GM23248 (cell line): ENCODE results near the gene ATXN7L2. TPM values are rescaled to one million over a fixed set of nuclear protein-coding genes. Genes with fewer than 3 reads are reported as not detected.

ENCODE experiments used
- DNase-seq: peaks from one replicate; pipeline ENCODE4 v3.0.0-alpha.2; 2015
- H2AFZ ChIP-seq: fragments of 200-600 bp; sonication (generic); 2 replicates; pipeline ENCODE4 v1.6.1; 2016; ENCODE audit warnings: antibody characterized with exemption
- H3F3A ChIP-seq: fragments of 200-600 bp; sonication (generic); 2 replicates; pipeline ENCODE4 v1.6.1; 2016; ENCODE audit warnings: mild to moderate bottlenecking, antibody characterized with exemption, mixed run types; ENCODE audit not compliant: insufficient read depth
- H3K27ac ChIP-seq: fragments of 200-600 bp; sonication (generic); 2 replicates; pipeline ENCODE4 v1.5.1; 2016; ENCODE audit warnings: mild to moderate bottlenecking
- H3K27me3 ChIP-seq: fragments of 200-600 bp; sonication (generic); replicated peaks from 2 replicates; pipeline ENCODE4 v1.6.1; 2016; ENCODE audit warnings: mild to moderate bottlenecking; ENCODE audit not compliant: insufficient read depth
- H3K36me3 ChIP-seq: fragments of 200-600 bp; sonication (generic); 2 replicates; pipeline ENCODE4 v1.6.1; 2016; ENCODE audit warnings: low read depth, mild to moderate bottlenecking
- H3K4me1 ChIP-seq: fragments of 200-600 bp; sonication (generic); 2 replicates; pipeline ENCODE4 v1.6.1; 2016; ENCODE audit warnings: mild to moderate bottlenecking; ENCODE audit not compliant: insufficient read depth
- H3K4me2 ChIP-seq: fragments of 200-600 bp; sonication (generic); one replicate; pipeline ENCODE4 v1.6.1; 2016; ENCODE audit warnings: mild to moderate bottlenecking; ENCODE audit not compliant: unreplicated experiment
- H3K4me3 ChIP-seq: fragments of 200-600 bp; sonication (generic); 2 replicates; pipeline ENCODE4 v1.5.1; 2016; ENCODE audit warnings: mild to moderate bottlenecking
- H3K79me2 ChIP-seq: fragments of 200-600 bp; sonication (generic); 2 replicates; pipeline ENCODE4 v1.6.1; 2016; ENCODE audit warnings: mild to moderate bottlenecking; ENCODE audit not compliant: insufficient read depth
- H3K9ac ChIP-seq: fragments of 200-600 bp; sonication (generic); 2 replicates; pipeline ENCODE4 v1.6.1; 2016; ENCODE audit warnings: mild to moderate bottlenecking
- H3K9me2 ChIP-seq: fragments of 200-600 bp; sonication (generic); 2 replicates; pipeline ENCODE4 v1.6.1; 2016; ENCODE audit warnings: mixed run types, mild to moderate bottlenecking, moderate library complexity; ENCODE audit not compliant: insufficient read depth
- H3K9me3 ChIP-seq: fragments of 200-600 bp; sonication (generic); one replicate; pipeline ENCODE4 v1.6.1; 2017; ENCODE audit warnings: low read depth
- H4K20me1 ChIP-seq: fragments of 200-600 bp; sonication (generic); 2 replicates; pipeline ENCODE4 v1.6.0; 2016; ENCODE audit not compliant: insufficient read depth
- EZH2 ChIP-seq: fragments of 200-600 bp; sonication (generic); IDR thresholded peaks from 2 replicates; pipeline ENCODE4 v1.6.1; 2018; ENCODE audit warnings: antibody characterized with exemption, mild to moderate bottlenecking; ENCODE audit not compliant: insufficient read depth, poor library complexity, severe bottlenecking
- EZH2phosphoT487 ChIP-seq: fragments of 200-600 bp; sonication (generic); IDR thresholded peaks from 2 replicates; pipeline ENCODE4 v1.6.1; 2018; ENCODE audit warnings: antibody characterized with exemption, moderate library complexity, mild to moderate bottlenecking, low read depth; ENCODE audit not compliant: insufficient read depth
- WGBS, 2 experiments: methylation state at CpG; one replicate each; pipeline ENCODE4 v1.1.6; 2015 to 2017; ENCODE audit warnings: low lambda C conversion rate in 2 of 2, low coverage in 1 of 2; ENCODE audit errors: missing lambda C conversion rate in 2 of 2; 5-methylcytosine and 5-hydroxymethylcytosine counted together
- in situ Hi-C: fragments of 300-500 bp; cut with MboI; formaldehyde crosslinking; loops from 2 replicates; pipeline ENCODE4 v1.15.0; 2020
- polyA plus RNA-seq: library from polyadenylated mRNA; unstranded; fragments of >200 nt; fragmentation: Nextera tagmentation; extraction: Ambion mirVana; gene quantifications from 2 replicates; pipeline ENCODE4 v1.2.1, GENCODE V29; 2016
- total RNA-seq: library from RNA; depleted of rRNA; stranded (reverse); fragments of >200 nt; shearing (Covaris generic); gene quantifications from 2 replicates; pipeline ENCODE4 v1.2.3, GENCODE V29; 2014

The ATXN7L2 gene
- total and polyA plus RNA-seq, 2 experiments from 2014 or later: 2.1 to 3.3 TPM

GRCh38 chr1:109495738-109496137 is 12.0 kb downstream of the ATXN7L2 start:
- Histone ChIP-seq H3K9me3 (no peaks in the 10 kb centered on the region), H3K36me3 (0 out of 2 replicates have a peak, but pooled peaks cover 5% of the 10 kb centered on the region), H2AFZ (no peak overlapping the region), H3K9ac (no peak overlapping the region), H3K4me3 (no peak overlapping the region), H3K79me2 (peaks cover 29% of the 10 kb centered on the region), H3K4me1 (peaks cover 15% of the 10 kb centered on the region), H3K27me3 (no peaks in the 10 kb centered on the region), H3K27ac (no peak overlapping the region), H3K4me2 (no peak overlapping the region), H4K20me1 (no peaks in the 10 kb centered on the region), H3F3A (peaks cover 7% of the 10 kb centered on the region; the same call in 1 of the 2 replicates), H3K9me2 (no peaks in the 10 kb centered on the region)
- WGBS, 2 experiments: 84 to 87% methylated on average over 7 of the region's 7 CpGs
- TF ChIP-seq EZH2phosphoT487: no peak
- in situ Hi-C loops: no loop called here
- DNase-seq: no peak

DNA sequence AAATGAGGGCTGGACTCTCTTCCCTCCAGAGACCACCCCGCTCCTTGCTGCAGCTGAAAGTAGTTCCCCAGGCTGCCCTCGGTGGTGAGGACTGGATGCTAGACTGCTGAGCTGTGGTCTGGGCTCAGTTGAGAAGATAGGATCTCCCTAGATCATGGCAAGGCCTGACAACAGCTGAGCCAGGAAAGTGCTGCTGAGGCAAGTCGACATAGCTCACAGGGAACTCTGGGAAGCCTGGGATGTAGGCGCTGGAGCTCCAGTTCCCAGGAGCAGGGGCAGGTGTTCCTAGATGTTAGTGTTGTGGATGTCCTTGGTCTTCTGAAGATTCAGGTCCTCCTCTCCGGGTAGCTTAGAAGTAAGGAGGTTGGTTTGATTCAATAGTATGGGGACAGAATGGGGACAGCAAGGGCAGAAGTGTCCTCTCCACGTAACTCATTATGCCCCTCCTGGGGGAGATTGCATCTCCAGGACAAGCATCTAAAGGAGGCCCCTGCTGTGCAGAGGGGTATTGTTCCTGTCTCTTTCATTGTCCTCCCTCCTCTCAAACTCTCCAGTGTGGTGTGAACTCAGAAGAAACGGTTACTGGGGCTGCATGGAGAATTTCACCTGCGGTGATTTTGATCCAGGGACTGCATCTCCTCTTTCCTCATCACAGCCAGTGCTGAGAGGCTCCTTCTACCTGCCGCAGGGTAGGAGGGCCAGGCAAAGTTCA is 13.9 kb downstream of the ATXN7L2 start:
- Histone ChIP-seq H2AFZ (no peak overlapping the region), H3K4me2 (no peak overlapping the region), H4K20me1 (no peaks in the 10 kb centered on the region), H3K36me3 (0 out of 2 replicates have a peak, but pooled peaks cover 5% of the 10 kb centered on the region), H3K4me3 (no peak overlapping the region), H3K9me3 (no peaks in the 10 kb centered on the region), H3K27ac (no peak overlapping the region), H3K9ac (no peak overlapping the region), H3K9me2 (no peaks in the 10 kb centered on the region), H3K4me1 (peaks cover 25% of the 10 kb centered on the region), H3F3A (peaks cover 10% of the 10 kb centered on the region; the same call in 1 of the 2 replicates), H3K27me3 (no peaks in the 10 kb centered on the region), H3K79me2 (peaks cover 29% of the 10 kb centered on the region)
- TF ChIP-seq EZH2: no peak
- no peak for TF ChIP-seq EZH2phosphoT487
- WGBS, 2 experiments: 71% methylated on average over 9 of the region's 9 CpGs
- DNase-seq: no peak
- in situ Hi-C loops: no loop called here

GRCh38 chr1:109498161-109498801 is 14.6 kb downstream of the ATXN7L2 start:
- Histone ChIP-seq H2AFZ (no peak overlapping the region), H3K27ac (no peak overlapping the region), H4K20me1 (no peaks in the 10 kb centered on the region), H3K9me2 (no peaks in the 10 kb centered on the region), H3F3A (peaks cover 10% of the 10 kb centered on the region; the same call in 1 of the 2 replicates), H3K4me3 (no peak overlapping the region), H3K36me3 (0 out of 2 replicates have a peak, but pooled peaks cover 5% of the 10 kb centered on the region), H3K27me3 (no peaks in the 10 kb centered on the region), H3K79me2 (peaks cover 29% of the 10 kb centered on the region), H3K4me1 (peaks cover 21% of the 10 kb centered on the region), H3K9ac (no peak overlapping the region), H3K4me2 (no peak overlapping the region), H3K9me3 (no peaks in the 10 kb centered on the region)
- WGBS, 2 experiments: 72 to 77% methylated on average over 12 of the region's 12 CpGs
- in situ Hi-C loops: no loop called here
- DNase-seq: peak; percentile 54
- no peak for TF ChIP-seq EZH2phosphoT487
- no peak for TF ChIP-seq EZH2

DNA sequence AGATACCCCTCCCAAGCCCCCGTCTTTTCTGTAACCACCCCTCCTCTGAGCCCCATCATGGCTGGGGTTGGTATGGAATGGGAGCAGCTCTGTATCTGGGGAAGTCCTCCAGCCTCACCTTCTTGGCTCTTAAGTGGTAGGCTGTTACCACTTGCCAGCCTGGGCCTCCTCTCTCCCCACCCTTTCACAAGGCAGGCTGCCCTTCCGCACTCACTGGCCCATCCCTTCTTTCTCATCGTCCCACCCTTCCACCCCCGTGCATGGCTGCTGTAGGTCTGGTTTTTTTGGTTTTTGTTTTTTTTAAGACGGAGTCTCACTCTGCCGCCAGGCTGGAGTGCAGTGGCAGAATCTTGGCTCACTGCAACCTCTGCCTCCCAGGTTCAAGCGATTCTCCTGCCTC is 15.4 kb downstream of the ATXN7L2 start:
- Histone ChIP-seq H3K27me3 (no peaks in the 10 kb centered on the region), H3K9me2 (no peaks in the 10 kb centered on the region), H2AFZ (no peak overlapping the region), H3K4me3 (no peak overlapping the region), H3F3A (peaks cover 10% of the 10 kb centered on the region; the same call in 1 of the 2 replicates), H4K20me1 (no peaks in the 10 kb centered on the region), H3K9me3 (no peaks in the 10 kb centered on the region), H3K9ac (no peak overlapping the region), H3K79me2 (peaks cover 29% of the 10 kb centered on the region), H3K36me3 (0 out of 2 replicates have a peak, but pooled peaks cover 5% of the 10 kb centered on the region), H3K4me2 (no peak overlapping the region), H3K4me1 (peaks cover 21% of the 10 kb centered on the region), H3K27ac (no peak overlapping the region)
- DNase-seq: no peak
- in situ Hi-C loops: no loop called here
- 77 to 79% methylated on average over 7 of the region's 7 CpGs for WGBS, 2 experiments
- TF ChIP-seq EZH2phosphoT487: no peak
- TF ChIP-seq EZH2: no peak
